SU-DHL-6 (cell line): Measurements from ENCODE around the gene INPP5A.

Experiments used
- EZH2phosphoT487 ChIP-seq: fragments of 200-600 bp; sonication (generic), shearing (Covaris generic); conservative IDR thresholded peaks from 2 replicates; pipeline ENCODE4 v1.6.1; 2018; ENCODE audit warnings: mild to moderate bottlenecking, antibody characterized with exemption, low read length, moderate library complexity, mixed read lengths
- TF ChIP-seq, protein P1 (sequence below): fragments of 200-600 bp; sonication (generic); IDR thresholded peaks from one replicate; pipeline ENCODE4 v1.5.1; 2017; ENCODE audit warnings: antibody characterized with exemption, mild to moderate bottlenecking, low read length, moderate library complexity; ENCODE audit not compliant: insufficient read depth, poor library complexity, severe bottlenecking

DNA sequence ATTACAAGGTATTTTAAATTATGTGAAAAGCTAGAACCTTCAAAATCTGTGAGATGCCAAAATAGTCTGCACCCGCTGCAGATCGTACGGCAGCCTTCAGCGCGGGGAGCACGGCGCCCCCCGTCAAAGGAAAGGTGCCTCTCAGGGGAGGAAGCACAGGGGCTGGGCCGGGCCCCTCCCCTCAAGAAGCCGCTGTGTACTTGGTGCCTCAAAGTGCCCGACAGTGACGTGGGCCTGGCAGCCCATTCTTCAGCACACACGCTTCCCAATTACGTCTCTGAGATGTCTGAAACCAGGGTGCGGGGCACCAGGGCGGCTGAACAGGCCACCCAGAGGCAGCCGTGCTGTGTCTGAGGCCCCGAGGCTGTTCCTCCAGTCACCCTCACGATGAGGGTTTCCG, 116.1 kb downstream of the INPP5A start:
- TF ChIP-seq, protein P1, sequence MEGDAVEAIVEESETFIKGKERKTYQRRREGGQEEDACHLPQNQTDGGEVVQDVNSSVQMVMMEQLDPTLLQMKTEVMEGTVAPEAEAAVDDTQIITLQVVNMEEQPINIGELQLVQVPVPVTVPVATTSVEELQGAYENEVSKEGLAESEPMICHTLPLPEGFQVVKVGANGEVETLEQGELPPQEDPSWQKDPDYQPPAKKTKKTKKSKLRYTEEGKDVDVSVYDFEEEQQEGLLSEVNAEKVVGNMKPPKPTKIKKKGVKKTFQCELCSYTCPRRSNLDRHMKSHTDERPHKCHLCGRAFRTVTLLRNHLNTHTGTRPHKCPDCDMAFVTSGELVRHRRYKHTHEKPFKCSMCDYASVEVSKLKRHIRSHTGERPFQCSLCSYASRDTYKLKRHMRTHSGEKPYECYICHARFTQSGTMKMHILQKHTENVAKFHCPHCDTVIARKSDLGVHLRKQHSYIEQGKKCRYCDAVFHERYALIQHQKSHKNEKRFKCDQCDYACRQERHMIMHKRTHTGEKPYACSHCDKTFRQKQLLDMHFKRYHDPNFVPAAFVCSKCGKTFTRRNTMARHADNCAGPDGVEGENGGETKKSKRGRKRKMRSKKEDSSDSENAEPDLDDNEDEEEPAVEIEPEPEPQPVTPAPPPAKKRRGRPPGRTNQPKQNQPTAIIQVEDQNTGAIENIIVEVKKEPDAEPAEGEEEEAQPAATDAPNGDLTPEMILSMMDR, result no peak
- no peak for TF ChIP-seq EZH2phosphoT487
